Uterus (tissue), 4 donors: Measurements from ENCODE around the gene TLE3. TPM values are rescaled to one million over a fixed set of nuclear protein-coding genes. Genes with fewer than 3 reads are reported as not detected.

ENCODE experiments used
- DNase-seq, 2 donors: peaks; one replicate each; pipeline ENCODE4 v3.0.0-alpha.2; 2019 to 2020
- H3K27ac ChIP-seq, 2 donors: fragments of 200-600 bp; sonication (generic); 1 replicate in 1 of 2; 2 replicates in 1 of 2; pipeline ENCODE4 v1.5.1; 2016 to 2018
- H3K27me3 ChIP-seq, 2 donors: fragments of 200-600 bp; sonication (generic); one replicate each; pipeline ENCODE4 v1.5.1; 2018 to 2019; ENCODE audit warnings: control low read depth in 1 of 2
- H3K36me3 ChIP-seq, 2 donors: fragments of 200-600 bp; sonication (generic); one replicate each; pipeline ENCODE4 v1.5.1; 2019; ENCODE audit warnings: control low read depth in 1 of 2
- H3K4me1 ChIP-seq, 2 donors: fragments of 200-600 bp; sonication (generic); one replicate each; pipeline ENCODE4 v1.5.1; 2018 to 2019; ENCODE audit warnings: control low read depth in 1 of 2
- H3K4me3 ChIP-seq, 2 donors: fragments of 200-600 bp; sonication (generic); 1 replicate in 1 of 2; 2 replicates in 1 of 2; pipeline ENCODE4 v1.5.1; 2018 to 2019; ENCODE audit warnings: mild to moderate bottlenecking in 1 of 2
- H3K9me3 ChIP-seq, 2 donors: fragments of 200-600 bp; sonication (generic); one replicate each; pipeline ENCODE4 v1.5.1; 2019; ENCODE audit warnings: control low read depth in 1 of 2
- POLR2A ChIP-seq, 2 donors: fragments of 450-650 bp; IDR thresholded peaks; one replicate each; pipeline ENCODE4 v1.6.1; 2016; ENCODE audit warnings: antibody characterized with exemption in 2 of 2, mild to moderate bottlenecking in 1 of 2, moderate library complexity in 1 of 2
- intact Hi-C: fragments of 100-400 bp; cut with DNase I; formaldehyde crosslinking; loops from one replicate; pipeline ENCODE4 v1.15.1; 2023; ENCODE audit warnings: low total_unique reads
- total RNA-seq, 4 donors: library from RNA; depleted of rRNA in 3 of 4; stranded (reverse); fragments of >200 nt in 3 of 4; gene quantifications; one replicate each; pipeline versions ENCODE4 v1.1.0 to v1.2.4, GENCODE V29; 2014 to 2023
- TF ChIP-seq, protein P1 (sequence below), 4 experiments: fragments of 200-600 bp in 2 of 4; fragments of 450-650 bp in 2 of 4; sonication (generic) in 2 of 4; IDR thresholded peaks; one replicate each; pipeline ENCODE4 v1.5.1; 2016 to 2019; ENCODE audit warnings: antibody characterized with exemption in 4 of 4, mild to moderate bottlenecking in 2 of 4, moderate library complexity in 1 of 4
- donor health status: DM: yes; HTN: yes; CAD: no.

The TLE3 gene
- total RNA-seq, 4 donors from 2014 or later: 7.4 to 244 (median 49.4) TPM

DNA sequence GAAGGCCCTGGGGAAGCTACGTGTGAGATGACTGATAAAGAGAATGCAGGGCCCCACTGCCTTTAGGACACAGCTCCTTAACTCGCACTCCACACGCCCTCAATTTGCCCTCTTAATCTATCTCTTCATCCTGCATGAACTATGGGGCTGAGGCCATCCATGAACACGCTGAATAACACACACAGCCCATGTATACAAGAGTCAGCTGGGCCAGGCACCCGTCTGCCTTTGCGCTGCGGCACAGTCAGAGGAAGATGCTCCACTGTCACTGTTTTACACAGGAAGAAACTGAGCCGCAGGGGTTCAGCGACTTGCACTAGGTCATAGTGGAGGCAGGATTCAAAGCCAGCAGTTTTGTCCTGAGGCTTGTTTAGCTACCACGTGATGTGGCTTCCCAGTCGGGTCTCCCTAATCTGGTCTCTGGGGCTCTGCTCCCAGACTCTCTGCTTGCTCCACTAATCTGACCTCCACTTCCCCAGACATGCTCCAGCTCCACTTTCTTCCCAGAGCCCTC lies 43.9 kb downstream of the TLE3 start:
- Histone ChIP-seq H3K9me3 (no peaks in the 10 kb centered on the region), H3K27ac (no peak overlapping the region), H3K4me3 (no peak overlapping the region), H3K27me3 (no peaks in the 10 kb centered on the region), H3K36me3 (no peaks in the 10 kb centered on the region), H3K4me1 (no peaks in the 10 kb centered on the region)
- TF ChIP-seq, protein P1, sequence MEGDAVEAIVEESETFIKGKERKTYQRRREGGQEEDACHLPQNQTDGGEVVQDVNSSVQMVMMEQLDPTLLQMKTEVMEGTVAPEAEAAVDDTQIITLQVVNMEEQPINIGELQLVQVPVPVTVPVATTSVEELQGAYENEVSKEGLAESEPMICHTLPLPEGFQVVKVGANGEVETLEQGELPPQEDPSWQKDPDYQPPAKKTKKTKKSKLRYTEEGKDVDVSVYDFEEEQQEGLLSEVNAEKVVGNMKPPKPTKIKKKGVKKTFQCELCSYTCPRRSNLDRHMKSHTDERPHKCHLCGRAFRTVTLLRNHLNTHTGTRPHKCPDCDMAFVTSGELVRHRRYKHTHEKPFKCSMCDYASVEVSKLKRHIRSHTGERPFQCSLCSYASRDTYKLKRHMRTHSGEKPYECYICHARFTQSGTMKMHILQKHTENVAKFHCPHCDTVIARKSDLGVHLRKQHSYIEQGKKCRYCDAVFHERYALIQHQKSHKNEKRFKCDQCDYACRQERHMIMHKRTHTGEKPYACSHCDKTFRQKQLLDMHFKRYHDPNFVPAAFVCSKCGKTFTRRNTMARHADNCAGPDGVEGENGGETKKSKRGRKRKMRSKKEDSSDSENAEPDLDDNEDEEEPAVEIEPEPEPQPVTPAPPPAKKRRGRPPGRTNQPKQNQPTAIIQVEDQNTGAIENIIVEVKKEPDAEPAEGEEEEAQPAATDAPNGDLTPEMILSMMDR (IDR thresholded peaks at IDR 0.05): no peak
- no peak for TF ChIP-seq POLR2A (IDR thresholded peaks at IDR 0.05)
- intact Hi-C loops: no loop called here
- DNase-seq: peak in 1 of 2 donors; percentile 5

DNA sequence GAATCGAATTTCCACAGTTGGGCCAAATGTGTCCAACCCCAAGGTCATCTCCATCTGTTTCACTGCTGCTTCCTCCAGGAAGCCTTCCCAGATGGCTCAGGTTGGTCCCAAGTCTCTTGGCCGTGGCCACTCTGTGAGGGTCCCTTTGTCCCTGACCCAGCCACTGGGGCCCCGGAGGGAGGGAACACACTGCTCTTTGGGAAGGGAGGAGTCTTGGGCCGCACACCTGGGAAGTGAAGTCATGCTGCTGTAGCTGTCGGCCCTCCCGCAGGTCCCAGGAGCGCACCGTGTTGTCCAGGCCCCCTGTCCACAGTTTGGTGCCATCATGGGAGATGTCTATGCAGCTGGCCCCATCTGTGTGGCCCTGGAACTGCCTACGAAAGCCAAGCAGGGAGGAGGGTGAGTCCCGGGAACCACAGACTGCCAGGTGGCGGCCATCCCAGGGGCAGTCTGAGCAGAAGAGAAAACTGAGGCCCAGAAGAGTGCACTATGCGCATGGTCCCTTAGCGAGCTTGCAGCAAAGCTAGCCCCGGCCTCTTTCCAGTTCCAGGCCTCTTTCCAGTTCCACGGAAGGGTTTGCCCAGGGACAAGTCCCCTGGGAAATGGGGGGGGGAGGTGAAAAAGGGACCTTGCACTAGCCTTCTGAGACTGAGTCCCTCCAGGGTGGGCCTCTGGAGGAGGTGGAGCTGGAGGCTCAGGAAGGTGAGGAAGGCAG lies 44.6 kb downstream of the TLE3 start:
- no peak overlapping the region for H3K4me3 ChIP-seq
- H3K27me3 ChIP-seq: no peaks in the 10 kb centered on the region
- intact Hi-C loops: no loop called here
- no peak overlapping the region for H3K27ac ChIP-seq
- H3K4me1 ChIP-seq: no peaks in the 10 kb centered on the region
- no peaks in the 10 kb centered on the region for H3K36me3 ChIP-seq
- TF ChIP-seq, protein P1 (IDR thresholded peaks at IDR 0.05): no peak
- TF ChIP-seq POLR2A (IDR thresholded peaks at IDR 0.05): no peak
- peak in 1 of 2 donors; percentile 14 for DNase-seq
- H3K9me3 ChIP-seq: no peaks in the 10 kb centered on the region

GRCh38 chr15:70051948-70052633 lies 45.6 kb downstream of the TLE3 start:
- Histone ChIP-seq H3K4me3 (no peak overlapping the region), H3K27me3 (no peaks in the 10 kb centered on the region), H3K9me3 (no peaks in the 10 kb centered on the region), H3K4me1 (no peaks in the 10 kb centered on the region), H3K36me3 (no peaks in the 10 kb centered on the region), H3K27ac (no peak overlapping the region)
- TF ChIP-seq POLR2A (IDR thresholded peaks at IDR 0.05): no peak
- TF ChIP-seq, protein P1 (IDR thresholded peaks at IDR 0.05): no peak
- peak; percentile 8 to 9 for DNase-seq
- intact Hi-C loops: no loop called here

- no peaks in the 10 kb centered on the region for H3K36me3 ChIP-seq
- intact Hi-C loops: no loop called here
These were observed 46.7 kb downstream of the TLE3 start for GRCh38 chr15:70050970-70051369.

More at GRCh38 chr15:70050970-70051369, 46.7 kb downstream of the TLE3 start:
- no peak for TF ChIP-seq POLR2A (IDR thresholded peaks at IDR 0.05)
- TF ChIP-seq, protein P1 (IDR thresholded peaks at IDR 0.05): no peak
- Histone ChIP-seq H3K4me3 (no peak overlapping the region), H3K27me3 (no peaks in the 10 kb centered on the region), H3K27ac (no peak overlapping the region), H3K4me1 (no peaks in the 10 kb centered on the region), H3K9me3 (no peaks in the 10 kb centered on the region)
- peak in 1 of 2 donors; percentile 11 for DNase-seq
